K562 treated with DMSO at 1 percent for 24 hours (cell line): ENCODE results near the gene DDX17. TPM values are rescaled to one million over a fixed set of nuclear protein-coding genes. Genes with fewer than 3 reads are reported as not detected.

Experiments used
- total RNA-seq: library from RNA; unstranded; fragments of 300-600 nt; gene quantifications from 2 replicates; pipeline ENCODE4 v1.2.3, GENCODE V29; 2022; ENCODE audit warnings: low read depth; ENCODE audit not compliant: insufficient read depth

The DDX17 gene
- 127 and 130 TPM in 2 replicates for total RNA-seq

GRCh38 chr22:38506118-38506962 is at the start of gene DDX17:
TSS of gene DDX17 (minus strand) at chr22:38506311.

GRCh38 chr22:38467904-38468442 is 38.1 kb downstream of the DDX17 start, which contains the start of gene KDELR3:
TSS of gene KDELR3 (plus strand) at chr22:38468096. CDS start at chr22:38468234, 138 bp downstream.

GRCh38 chr22:38455076-38455529 is 51.0 kb downstream of the DDX17 start, which contains the start of gene KCNJ4:
TSS of gene KCNJ4 (minus strand) at chr22:38455199. CDS start at chr22:38428132, 27,067 bp downstream.

Other genes with a start within 250 kb of the DDX17 start
- 32.8 and 33.1 TPM in 2 replicates for gene TMEM184B, start 233.3 kb downstream of the DDX17 start, total RNA-seq
- 66.0 and 69.7 TPM in 2 replicates for gene CSNK1E, start 188.9 kb downstream of the DDX17 start, total RNA-seq
- gene KCNJ4, start 51.1 kb downstream of the DDX17 start, total RNA-seq = 0.25 TPM in 1 of 2 replicates, not detected in the other
- gene KDELR3, start 38.2 kb downstream of the DDX17 start, total RNA-seq = 16.7 and 17.8 TPM in 2 replicates
- 1.9 and 6.6 TPM in 2 replicates for gene DMC1, start 63.9 kb upstream of the DDX17 start, total RNA-seq
- 0.09 and 0.32 TPM in 2 replicates for gene FAM227A, start 150.1 kb upstream of the DDX17 start, total RNA-seq
- 11.1 and 17.2 TPM in 2 replicates for gene CBY1, start 150.3 kb upstream of the DDX17 start, total RNA-seq
- gene TOMM22, start 175.6 kb upstream of the DDX17 start, total RNA-seq = 12.6 and 13.0 TPM in 2 replicates
- gene JOSD1, start 194.6 kb upstream of the DDX17 start, total RNA-seq = 31.2 and 34.0 TPM in 2 replicates
- gene GTPBP1, start 199.6 kb upstream of the DDX17 start, total RNA-seq = 26.5 and 28.2 TPM in 2 replicates
- gene SUN2, start 249.7 kb upstream of the DDX17 start, total RNA-seq = 72.7 and 74.5 TPM in 2 replicates